HCEC 1CT (cell line): ENCODE results near the gene C14orf93.

Experiments used
- DNase-seq: peaks from one replicate; pipeline ENCODE4 v3.0.0-alpha.2; 2017

Gene C14orf93

DNA sequence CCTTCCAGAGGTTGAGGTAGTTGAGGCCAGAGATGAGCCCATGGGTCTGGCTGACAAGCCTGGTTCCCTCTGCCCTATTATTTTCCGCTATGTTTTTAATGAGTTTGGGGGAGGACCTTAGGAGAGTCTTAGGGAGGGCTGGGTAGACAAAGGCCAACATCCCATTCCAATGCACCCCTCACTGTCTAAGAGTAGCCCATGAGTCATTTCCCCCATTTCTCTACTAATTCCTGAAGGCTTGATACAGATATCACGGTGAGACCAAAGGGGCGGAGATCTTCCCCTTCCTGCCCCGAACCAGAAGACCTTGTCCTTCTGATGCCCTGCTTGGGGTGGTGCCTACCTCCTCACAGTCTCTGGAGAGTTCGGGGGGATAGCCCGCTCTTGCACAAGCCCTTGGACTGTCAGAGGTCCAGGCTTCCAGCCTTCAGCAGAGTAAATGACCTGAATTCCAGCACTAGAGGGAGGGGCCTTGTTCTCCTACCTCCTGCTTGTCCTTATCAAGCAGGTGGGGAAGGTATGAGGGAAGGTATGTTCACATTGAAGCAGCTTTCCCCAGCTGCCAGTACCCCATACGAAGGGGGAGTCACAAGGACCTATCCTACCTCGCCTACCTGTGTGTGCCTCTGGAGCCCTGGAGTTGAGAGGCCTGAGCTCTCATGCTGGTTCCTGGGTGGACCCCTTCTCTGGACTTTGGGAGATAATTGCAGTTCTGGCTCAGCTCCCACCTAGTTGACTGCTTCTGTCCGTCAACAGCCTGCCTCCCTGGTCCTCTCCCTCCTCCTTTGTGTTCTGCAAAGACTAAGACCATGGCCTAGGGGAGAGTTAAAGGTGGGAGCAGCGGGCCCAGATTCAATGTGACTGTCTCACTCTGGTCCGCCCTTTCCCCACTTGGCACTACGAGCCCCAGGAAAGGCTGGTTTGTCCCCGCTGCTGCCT is 35.7 kb upstream of the C14orf93 start:
- no peak for DNase-seq

DNA sequence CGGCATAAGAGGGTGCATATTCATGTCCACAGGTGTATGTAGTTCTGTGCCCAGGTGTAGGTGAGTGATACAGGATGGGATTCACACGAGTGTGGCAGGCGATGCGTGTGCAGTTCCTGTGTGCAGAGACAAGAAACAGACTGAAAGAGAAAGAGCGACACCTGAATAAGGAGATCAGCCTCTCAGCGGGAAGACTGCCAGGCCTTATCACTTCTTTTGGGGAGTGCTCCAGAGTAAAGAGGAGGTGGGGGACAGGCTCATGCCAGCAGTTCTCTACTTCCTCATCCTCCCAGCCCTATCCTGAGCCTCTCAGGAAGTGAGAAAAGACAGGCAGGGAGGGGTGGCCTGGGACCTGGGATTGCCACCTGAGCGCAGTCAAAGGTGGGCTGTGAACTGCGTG is 34.9 kb upstream of the C14orf93 start:
- DNase-seq, result no peak

DNA sequence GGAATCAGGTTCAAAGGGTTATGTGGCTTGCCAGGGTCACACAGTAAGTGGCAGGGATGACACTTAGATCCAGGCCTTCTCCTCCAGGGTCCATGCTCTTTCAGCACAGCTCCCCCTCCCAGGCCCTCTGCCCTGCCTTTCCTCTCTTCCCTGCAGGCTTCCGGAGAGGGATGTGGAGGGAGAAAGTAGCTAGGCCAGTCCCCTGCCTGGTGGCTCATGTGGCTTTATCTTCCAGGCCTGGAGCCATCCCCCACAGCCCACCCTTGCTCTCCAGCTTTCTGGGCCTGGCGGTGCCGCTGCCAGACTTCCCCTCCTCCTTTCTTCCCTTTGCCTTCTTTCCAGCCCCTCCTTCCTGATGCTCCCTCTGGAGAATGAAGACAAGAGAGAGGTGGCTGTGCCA is 33.8 kb upstream of the C14orf93 start:
- no peak for DNase-seq

DNA sequence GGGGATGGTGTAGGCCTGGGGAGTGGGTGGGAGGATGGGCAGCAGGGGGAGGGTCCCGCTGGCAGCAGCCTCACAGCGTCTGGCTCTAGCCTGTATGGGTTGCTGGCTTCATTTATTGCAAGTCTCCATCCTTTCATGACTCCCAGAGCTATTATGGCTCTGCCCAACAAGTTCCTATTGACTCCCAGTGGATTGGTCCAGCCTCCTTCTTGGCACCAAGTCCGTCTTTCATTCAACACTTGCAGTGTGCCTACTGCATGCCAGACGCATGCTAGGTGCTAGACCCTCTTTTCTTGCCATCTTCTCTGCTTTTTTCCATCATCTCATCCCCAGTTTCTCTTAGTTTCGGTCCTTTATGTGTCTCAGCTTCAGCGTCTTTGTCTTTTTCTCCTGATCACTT is 33.2 kb upstream of the C14orf93 start:
- no peak for DNase-seq

DNA sequence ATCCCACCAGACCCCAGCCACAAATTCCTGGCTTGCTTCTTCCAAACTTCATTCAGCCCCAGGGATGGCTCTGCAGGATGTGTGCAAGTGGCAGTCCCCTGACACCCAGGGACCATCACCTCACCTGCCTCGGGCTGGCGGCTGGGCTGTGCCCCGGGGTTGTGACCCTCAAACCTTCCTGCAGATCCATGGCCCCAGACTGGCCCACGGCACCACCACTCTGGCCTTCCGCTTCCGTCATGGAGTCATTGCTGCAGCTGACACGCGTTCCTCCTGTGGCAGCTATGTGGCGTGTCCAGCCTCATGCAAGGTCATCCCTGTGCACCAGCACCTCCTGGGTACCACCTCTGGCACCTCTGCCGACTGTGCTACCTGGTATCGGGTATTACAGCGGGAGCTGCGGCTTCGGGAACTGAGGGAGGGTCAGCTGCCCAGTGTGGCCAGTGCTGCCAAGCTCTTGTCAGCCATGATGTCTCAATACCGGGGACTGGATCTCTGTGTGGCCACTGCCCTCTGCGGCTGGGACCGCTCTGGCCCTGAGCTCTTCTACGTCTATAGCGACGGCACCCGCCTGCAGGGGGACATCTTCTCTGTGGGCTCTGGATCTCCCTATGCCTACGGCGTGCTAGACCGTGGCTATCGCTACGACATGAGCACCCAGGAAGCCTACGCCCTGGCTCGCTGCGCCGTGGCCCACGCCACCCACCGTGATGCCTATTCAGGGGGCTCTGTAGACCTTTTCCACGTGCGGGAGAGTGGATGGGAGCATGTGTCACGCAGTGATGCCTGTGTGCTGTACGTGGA is 32.4 kb upstream of the C14orf93 start, which contains the start of gene PSMB11:
Gene PSMB11 (plus strand): TSS at position 51 of the 804 bp plus-strand sequence. CDS start 14 bp downstream, at position 65.
- no peak for DNase-seq

DNA sequence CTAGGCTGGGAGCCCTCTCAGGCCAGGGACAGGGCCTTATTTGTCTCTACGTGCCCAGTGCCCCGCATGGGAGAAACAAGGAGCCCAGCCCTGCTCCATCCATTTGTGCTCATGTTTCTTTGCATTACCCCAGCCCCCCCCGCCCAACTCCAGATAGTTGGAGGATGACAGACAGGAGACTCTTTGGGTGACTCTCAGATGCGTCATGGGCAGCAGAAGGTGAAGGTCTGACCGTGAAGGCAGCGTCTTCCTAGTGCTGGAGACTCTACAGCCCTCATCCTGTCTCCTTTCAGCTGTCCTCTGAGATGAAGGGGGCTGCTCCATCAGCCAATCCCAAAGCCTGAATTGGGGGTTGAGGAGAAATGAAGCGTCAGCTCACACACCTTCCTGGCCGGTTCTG is 31.8 kb upstream of the C14orf93 start:
- peak; percentile 67 for DNase-seq

DNA sequence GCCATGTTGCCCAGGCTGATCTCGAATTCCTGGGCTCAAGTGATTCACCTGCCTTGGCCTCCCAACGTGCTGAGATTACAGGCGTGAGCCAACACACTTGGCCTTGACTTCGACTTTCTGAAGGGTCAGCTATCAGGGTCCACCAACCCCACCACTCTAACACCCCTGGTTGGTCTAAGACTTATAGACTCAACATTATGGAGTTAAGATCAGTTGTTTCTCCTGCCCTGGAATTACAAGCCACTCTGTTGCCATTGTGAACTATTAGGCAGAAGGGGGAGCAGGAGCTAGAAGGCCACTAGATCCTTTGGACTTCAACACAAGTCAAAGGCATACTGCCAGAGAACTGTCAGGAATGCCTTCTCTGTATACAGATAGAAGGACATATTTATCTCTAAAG is 30.2 kb upstream of the C14orf93 start:
- no peak for DNase-seq

DNA sequence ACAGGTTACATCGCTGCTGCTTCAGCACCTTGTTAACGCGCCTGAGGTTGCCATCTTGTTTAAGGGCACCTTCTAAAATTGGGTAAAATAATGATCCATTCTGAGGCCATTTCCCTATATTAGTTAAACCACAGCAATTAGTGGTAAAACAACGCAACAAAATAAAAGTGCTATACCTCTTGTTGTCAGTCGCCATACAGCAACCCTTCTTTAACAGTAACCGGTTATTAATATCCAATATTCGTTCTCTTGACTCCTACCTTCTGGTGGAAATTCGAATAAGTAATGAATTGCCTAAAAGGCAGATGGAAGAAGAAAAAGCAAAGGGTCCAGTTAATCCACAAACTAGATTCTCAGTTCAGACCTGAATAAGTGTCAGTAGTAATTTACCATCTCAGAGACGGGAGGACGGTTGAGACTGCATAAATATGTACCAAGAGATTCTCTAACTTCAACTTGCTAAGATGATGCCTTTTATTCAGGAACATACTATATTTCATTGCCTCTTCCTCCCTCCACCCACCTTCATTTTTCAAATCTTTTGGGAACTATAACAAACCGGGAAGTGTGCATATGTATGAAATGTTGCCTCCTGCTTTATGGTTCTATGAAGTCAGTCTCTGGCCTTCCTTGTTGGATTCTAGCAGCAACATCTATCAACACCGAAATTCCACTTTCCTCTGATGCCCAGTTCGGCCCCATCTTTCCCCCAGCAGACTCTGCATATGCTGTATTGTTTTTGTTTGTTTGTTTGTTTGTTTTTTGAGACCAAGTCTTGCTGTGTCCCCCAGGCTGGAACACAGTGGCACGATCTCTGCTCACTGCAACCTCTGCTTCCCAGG is 25.6 kb upstream of the C14orf93 start:
- DNase-seq, result no peak

DNA sequence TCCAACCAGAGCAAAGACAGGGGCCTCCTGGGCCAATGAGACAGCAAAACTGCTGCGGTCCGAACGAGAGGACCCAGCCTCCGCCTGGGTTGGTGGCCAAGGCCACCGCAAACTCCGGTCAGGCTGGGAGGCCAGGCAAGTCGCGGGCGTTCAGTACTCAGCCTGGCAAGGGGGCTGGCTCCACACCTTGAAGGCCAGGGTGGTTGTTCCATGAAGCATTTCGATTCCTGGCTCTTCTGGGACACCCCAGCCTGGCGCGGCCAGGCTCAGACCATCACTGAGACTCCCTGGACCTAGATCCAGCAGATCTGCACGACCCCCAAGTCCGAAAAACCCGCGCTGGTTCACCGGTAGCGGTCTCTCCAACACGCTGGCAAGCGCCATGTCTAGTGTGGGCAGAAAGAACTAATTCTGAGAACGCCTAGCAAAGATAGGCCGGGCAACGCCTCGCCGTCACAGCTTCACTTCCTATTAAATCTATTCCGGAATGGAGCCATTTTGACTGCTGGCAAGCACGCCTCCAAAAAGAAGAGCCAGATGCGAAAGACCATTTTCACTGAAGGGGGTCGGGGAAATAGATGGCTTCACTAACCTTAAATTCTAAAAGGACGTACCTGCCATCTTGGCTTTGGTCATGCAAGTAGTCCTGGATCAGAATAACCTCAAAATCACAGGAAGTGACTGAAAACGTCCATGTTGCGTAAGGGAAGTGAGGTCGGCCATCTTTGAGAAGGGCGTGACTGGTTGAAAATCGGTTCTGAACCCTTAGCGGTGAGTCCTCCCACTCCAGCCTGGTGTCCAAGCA is 24.8 kb upstream of the C14orf93 start, which contains the start of gene PSMB5:
Gene PSMB5 (minus strand): TSS at position 403 of the 805 bp plus-strand sequence. CDS start 19 bp downstream, at position 384.
- peak; percentile 94 for DNase-seq

DNA sequence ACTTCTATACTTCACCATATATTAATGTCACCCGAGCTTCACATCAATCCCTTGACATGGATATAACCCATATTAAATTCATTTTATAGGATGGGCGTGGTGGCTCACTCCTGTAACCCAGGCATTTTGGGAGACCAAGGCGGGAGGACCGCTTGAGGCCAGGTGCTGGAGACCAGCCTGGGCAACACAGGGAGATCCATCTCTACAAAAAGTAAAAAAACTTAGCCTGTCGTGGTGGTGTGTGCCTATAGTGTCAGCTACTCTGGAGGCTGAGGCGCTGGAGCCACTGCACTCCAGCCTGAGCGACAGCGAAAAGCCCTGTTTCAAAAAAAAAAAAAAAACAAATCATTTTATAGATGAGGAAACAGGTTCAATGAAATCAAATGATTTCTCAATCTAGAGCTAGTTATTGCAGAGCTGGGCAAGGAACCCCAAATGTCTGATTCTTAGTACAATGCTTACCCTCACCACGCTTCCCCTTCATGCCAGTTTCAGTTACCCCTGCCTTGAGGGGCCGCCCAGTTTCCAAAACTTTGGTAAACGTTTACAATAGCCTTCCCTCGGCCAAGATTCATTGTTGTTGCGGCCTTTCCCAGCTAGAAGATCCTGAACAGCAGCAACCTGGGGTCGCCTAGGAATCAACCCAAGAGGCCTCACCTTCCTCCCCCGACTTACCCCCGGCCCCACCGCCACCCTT is 24.0 kb upstream of the C14orf93 start:
- DNase-seq, result no peak

DNA sequence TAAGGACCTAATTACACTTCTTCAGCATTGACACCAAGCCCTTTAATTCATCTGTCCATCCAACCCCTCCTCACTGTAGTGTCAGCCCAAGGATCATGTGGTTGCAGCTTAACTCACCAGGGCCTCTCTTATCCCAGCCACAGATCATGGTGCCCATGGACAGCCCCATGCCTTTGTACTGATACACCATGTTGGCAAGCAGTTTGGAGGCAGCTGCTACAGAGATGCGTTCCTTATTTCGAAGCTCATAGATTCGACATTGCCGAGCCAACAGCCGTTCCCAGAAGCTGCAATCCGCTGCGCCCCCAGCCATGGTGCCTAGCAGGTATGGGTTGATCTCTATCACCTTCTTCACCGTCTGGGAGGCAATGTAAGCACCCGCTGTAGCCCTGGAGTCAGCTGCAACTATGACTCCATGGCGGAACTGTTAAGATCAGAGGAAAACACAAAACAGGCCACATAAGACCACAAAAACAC is 23.3 kb upstream of the C14orf93 start:
- DNase-seq, result no peak

DNA sequence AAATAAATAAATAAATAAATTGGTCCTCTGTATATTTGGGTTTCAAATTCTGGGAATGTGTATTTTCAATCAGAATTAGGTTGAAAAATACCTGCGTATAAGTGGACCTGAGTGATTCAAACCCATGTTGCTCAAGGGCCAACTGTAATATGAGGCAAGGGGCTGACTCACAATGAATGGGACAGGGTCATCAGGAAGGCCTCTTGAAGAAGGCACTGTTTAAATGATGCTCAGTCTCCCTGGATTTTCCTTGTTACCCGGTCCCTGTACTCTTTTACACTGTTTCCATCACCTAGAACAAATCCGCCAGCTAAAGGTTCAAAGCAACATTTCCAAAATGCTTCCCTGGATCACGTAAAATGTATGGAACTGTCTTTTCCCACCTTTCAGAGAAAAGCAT is 21.0 kb upstream of the C14orf93 start:
- DNase-seq, result no peak

DNA sequence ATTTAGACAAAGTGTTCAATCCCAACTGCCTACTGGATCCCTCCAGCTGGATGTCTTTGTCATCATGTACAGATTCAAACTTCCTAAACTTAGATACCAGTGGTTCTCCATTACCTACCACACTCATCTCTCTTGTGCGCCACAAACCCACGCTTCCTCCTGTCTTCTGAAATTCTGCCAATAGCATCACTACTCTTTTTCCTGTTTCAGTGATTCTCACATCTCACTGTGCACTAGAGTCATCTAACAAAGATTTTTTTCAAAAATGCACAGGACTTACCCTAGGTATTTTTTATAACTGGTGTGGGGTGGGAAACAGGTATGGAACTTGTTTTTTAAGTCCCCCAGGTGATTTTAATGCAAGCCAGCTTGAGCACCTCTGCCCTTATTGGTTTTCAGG is 18.9 kb upstream of the C14orf93 start:
- DNase-seq, result no peak

DNA sequence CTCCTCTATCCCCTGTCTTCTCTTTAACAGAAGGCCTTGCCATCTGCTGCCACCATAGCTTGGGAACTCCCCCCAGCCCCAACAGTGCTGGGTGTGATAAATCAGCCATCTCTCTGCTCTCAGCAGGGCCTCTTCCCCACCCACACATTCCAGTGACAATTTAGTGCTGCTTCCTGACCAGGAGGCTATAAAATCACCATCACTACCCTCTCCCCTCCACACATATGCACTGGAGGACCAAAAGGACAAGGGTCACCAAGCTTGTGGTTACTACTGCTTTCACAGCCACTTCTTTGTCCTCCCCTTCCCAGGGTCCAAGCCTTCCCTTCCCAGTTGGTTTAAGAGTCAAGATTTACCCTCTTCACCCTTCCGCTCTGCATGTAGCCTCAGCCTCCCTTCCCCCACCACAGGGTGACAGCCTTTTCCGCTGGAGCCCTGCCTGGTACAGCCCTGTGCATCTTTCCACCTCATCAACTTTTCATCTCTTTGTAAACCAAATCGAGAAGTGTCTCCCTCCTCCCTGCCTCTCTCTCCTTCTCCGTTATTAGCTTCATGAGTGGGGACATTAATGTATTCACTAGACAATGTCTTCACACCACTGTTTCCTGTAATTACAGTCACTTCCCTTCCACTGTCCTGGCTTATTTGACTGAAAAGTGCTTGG is 15.3 kb upstream of the C14orf93 start:
- DNase-seq, result no peak

DNA sequence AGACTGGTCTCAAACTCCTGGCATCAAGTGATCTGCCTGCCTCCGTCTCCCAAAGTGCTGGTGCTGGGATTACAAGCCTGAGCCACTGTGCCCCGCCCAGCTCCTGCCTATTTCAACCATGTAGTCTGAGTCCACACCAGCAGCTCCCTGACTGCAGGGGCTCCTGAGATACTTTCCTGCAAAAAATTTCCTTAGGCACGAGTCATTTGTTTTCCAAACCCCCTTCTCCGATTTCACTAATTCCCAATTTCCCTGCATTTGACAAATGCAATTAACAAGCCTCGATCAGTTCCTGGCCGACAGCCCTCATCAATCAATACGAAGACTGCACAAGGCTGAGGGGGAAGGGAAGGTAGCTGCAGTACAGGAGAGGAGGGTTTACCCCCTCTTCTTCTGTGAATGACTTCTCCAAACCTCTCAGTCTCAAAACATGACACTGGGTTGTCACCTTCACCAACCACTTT is 14.7 kb upstream of the C14orf93 start:
- no peak for DNase-seq

DNA sequence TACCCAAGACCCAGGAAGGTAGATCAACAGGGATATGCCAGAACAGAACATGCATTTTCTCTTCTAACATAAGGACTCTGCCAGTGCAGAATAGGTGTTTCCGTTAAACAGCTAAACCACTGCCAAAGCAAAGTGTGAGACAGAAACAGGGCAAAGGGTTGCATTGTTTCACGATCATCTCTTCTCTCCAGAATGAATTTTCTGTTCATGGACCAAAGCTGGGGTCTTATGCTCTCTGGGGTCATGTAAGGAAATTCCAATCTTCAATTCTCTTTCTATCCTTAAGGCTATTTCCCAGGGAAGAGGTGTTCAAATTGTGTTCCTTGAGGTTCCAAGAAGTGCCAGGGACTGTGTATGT is 13.8 kb upstream of the C14orf93 start:
- DNase-seq, result no peak

DNA sequence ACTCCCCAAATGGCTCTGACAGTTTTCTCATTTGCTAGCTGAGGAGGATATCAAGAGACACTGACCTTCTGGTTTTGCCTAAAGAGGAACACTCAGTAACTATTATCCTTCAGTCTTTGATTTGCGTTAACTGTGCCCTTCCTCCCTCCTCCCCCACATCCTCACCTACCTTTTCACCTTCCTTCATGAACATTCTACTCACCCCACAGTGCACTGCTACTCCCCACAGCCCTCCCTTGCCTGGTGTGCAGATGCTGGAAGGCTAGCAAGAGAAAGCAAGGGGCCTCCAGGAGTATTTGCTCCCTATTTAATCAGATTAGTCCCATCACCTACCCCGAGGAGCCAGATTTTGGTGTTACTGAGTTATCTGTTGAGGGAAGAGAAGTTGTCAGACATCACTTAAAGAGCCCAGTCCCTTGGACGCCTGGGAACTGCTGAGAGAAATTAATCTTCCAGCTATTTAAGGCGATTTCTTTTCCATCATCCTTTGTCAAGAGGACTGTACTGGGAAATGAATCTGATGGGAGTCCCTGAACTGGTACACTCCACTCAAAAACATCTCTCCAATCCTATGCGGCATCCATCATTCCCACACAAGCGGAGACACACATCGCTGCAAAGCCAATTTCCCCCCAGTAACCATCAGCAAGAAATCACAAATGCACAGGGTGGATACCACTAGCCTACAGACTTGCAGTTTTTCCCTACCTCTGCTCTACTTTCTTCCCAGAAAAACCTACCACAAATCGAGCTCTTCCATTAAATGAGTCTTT is 13.3 kb upstream of the C14orf93 start:
- DNase-seq, result no peak

DNA sequence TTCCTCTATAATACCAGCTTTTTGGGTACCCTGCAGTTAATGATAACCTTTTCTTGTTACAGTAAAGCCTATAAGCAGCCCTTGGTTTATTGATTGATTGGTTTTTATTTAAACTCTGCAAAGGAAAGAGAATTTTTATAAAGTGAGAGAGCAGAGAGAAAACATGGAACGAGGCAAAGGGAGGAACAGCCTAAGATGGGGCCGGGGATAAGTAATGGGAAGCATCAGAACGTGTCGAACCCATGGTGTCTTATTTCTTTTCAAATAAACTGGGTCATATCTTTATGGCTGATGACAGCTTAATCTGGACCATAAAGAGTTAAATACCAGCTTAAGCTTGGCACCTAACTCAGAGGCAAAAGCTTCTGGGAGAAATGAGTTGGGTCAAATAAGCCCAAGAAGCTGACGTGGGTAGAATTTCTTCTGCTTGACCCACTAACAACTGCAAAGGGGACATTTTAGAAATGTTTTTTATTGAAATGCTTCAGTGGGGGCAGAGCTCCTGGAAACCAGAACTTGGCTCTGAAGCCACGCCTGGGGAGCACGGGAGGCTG is 12.0 kb upstream of the C14orf93 start:
- DNase-seq, result no peak

DNA sequence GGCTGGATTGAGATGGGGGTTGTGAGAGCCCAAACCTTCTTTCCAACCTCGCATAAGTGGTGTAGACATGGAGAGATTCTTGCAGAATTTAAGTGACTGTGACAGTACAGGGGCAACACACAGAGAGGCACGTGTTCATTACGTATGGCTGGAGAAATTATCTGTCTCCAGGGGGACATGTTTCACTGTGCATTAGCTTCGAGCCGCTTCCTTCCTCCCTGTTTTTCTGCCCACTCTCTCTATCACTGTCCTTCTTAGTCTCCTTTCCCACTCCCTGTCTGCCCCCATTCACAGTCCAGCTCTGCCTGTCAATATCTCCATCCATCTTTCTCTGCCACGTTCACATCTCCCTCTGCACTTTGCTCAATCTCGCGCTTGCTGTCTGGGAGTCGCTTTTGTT is 11.5 kb upstream of the C14orf93 start:
- no peak for DNase-seq
